Limb (tissue), 2 donors: ENCODE results near the gene TERB1.
A peak's percentile ranks its signal among the peaks of the same experiment; 100 is the strongest.

Source experiments
- DNase-seq, 2 donors: peaks; one replicate each; pipeline ENCODE4 v3.0.0-alpha.2; 2016; ENCODE audit errors: extremely low spot score in 2 of 2

The TERB1 gene

GRCh38 chr16:66750279-66751052, 50.9 kb downstream of the TERB1 start:
- no peak for DNase-seq

- DNase-seq, result no peak
Observed at GRCh38 chr16:66746682-66747081, 54.7 kb downstream of the TERB1 start.

GRCh38 chr16:66746048-66746447, 55.3 kb downstream of the TERB1 start:
- no peak for DNase-seq

- DNase-seq, result peak in 1 of 2 donors; percentile 51
Observed at GRCh38 chr16:66741950-66742808, 59.2 kb downstream of the TERB1 start.

GRCh38 chr16:66741169-66741900, 60.0 kb downstream of the TERB1 start:
- peak; percentile 71 to 79 for DNase-seq

GRCh38 chr16:66740533-66740932, 60.9 kb downstream of the TERB1 start:
- peak in 1 of 2 donors; percentile 8 for DNase-seq

- no peak for DNase-seq
Observed at GRCh38 chr16:66740010-66740409, 61.4 kb downstream of the TERB1 start.

GRCh38 chr16:66735891-66736290, 65.5 kb downstream of the TERB1 start:
- DNase-seq, result no peak

- no peak for DNase-seq
Observed at GRCh38 chr16:66731101-66731500, 70.3 kb downstream of the TERB1 start.

GRCh38 chr16:66728804-66729203, 72.6 kb downstream of the TERB1 start:
- no peak for DNase-seq

GRCh38 chr16:66728117-66728787, 73.1 kb downstream of the TERB1 start:
- peak in 1 of 2 donors; percentile 88 for DNase-seq

- DNase-seq, result no peak
Observed at GRCh38 chr16:66720766-66721165, 80.6 kb downstream of the TERB1 start.

- DNase-seq, result no peak
Observed at GRCh38 chr16:66719246-66719645, 82.1 kb downstream of the TERB1 start.

GRCh38 chr16:66717776-66718175, 83.6 kb downstream of the TERB1 start:
- no peak for DNase-seq

GRCh38 chr16:66717112-66717675, 84.2 kb downstream of the TERB1 start:
- no peak for DNase-seq

GRCh38 chr16:66714654-66715307, 86.6 kb downstream of the TERB1 start:
- no peak for DNase-seq

- DNase-seq, result no peak
Observed at GRCh38 chr16:66714062-66714461, 87.3 kb downstream of the TERB1 start.

- DNase-seq, result no peak
Observed at GRCh38 chr16:66713076-66713475, 88.3 kb downstream of the TERB1 start.

GRCh38 chr16:66712512-66712911, 88.9 kb downstream of the TERB1 start:
- DNase-seq, result no peak

- no peak for DNase-seq
Observed at GRCh38 chr16:66711581-66711980, 89.8 kb downstream of the TERB1 start.

- DNase-seq, result no peak
Observed at GRCh38 chr16:66706506-66706880, 94.9 kb downstream of the TERB1 start.
